Measurements from ENCODE around the gene BCO1.

- TF ChIP-seq CTCF (IDR thresholded peaks at IDR 0.05) (no peak), EZH2phosphoT487 (IDR thresholded peaks at IDR 0.05) (no peak), EZH2 (IDR thresholded peaks at IDR 0.05) (no peak)
Measured at GRCh38 chr16:81237282-81237681, 1.2 kb upstream of the BCO1 start.

Data from neural progenitor cell (in vitro differentiated cells).